HL-60 (cell line): ENCODE measurements around the gene KLHL22.

Experiments used
- DNase-seq, 2 experiments: peaks; one replicate each; pipeline ENCODE4 v3.0.0-alpha.2; 2010 to 2020; ENCODE audit warnings: low read depth in 1 of 2, low spot score in 1 of 2
- H3K27ac ChIP-seq: fragments of 250-450 bp; sonication (Bioruptor Pico); replicated peaks from 2 replicates; pipeline ENCODE4 v1.5.1; 2020; ENCODE audit warnings: mild to moderate bottlenecking, moderate library complexity
- H3K27me3 ChIP-seq: fragments of 250-450 bp; sonication (Bioruptor Pico); 2 replicates; pipeline ENCODE4 v1.5.1; 2021; ENCODE audit warnings: mild to moderate bottlenecking, moderate library complexity; ENCODE audit not compliant: insufficient read depth, poor library complexity, severe bottlenecking
- H3K4me3 ChIP-seq: replicated peaks from 2 replicates; pipeline ENCODE4 v1.5.1; 2011; ENCODE audit warnings: mild to moderate bottlenecking, control low read depth, low read length; ENCODE audit not compliant: insufficient read depth
- GABPA ChIP-seq: IDR thresholded peaks from 2 replicates; pipeline ENCODE4 v1.6.1; 2012; ENCODE audit warnings: low read depth
- POLR2AphosphoS5 ChIP-seq: IDR thresholded peaks from 2 replicates; pipeline ENCODE4 v1.6.1; 2012; ENCODE audit warnings: low read depth
- SPI1 ChIP-seq: IDR thresholded peaks from 2 replicates; pipeline ENCODE4 v1.6.1; 2012; ENCODE audit warnings: low read depth, mild to moderate bottlenecking, borderline replicate concordance
- TF ChIP-seq, protein P1 (sequence below): IDR thresholded peaks from 2 replicates; pipeline ENCODE4 v1.6.1; 2012; ENCODE audit warnings: low read depth; ENCODE audit not compliant: insufficient replicate concordance
- TF ChIP-seq, protein P2 (sequence below): IDR thresholded peaks from one replicate; pipeline ENCODE4 v1.5.1; 2011; ENCODE audit warnings: low read length, control low read depth, inconsistent platforms; ENCODE audit not compliant: insufficient read depth

KLHL22 gene

DNA sequence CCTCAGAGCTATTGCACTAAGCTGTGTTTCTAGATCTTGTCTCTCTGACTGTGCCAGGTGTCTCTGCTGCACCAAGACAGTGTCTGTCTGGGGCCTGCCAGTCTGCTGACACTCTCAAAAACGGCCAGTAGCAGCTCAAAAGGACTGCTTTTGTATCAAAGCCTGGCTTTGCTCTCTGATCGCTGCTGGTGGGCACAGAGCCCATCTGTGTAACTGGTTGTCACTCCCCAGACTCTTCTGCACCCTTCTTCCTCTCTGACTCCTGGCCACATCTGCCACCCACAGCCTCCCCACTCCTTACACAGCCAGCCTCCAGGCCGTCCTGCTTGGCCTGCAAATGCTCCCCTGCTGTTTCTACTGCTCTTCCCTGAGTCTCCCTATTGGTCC lies 38.3 kb upstream of the KLHL22 start:
- TF ChIP-seq POLR2AphosphoS5 (no peak), GABPA (no peak), SPI1 (no peak)
- TF ChIP-seq, protein P1, sequence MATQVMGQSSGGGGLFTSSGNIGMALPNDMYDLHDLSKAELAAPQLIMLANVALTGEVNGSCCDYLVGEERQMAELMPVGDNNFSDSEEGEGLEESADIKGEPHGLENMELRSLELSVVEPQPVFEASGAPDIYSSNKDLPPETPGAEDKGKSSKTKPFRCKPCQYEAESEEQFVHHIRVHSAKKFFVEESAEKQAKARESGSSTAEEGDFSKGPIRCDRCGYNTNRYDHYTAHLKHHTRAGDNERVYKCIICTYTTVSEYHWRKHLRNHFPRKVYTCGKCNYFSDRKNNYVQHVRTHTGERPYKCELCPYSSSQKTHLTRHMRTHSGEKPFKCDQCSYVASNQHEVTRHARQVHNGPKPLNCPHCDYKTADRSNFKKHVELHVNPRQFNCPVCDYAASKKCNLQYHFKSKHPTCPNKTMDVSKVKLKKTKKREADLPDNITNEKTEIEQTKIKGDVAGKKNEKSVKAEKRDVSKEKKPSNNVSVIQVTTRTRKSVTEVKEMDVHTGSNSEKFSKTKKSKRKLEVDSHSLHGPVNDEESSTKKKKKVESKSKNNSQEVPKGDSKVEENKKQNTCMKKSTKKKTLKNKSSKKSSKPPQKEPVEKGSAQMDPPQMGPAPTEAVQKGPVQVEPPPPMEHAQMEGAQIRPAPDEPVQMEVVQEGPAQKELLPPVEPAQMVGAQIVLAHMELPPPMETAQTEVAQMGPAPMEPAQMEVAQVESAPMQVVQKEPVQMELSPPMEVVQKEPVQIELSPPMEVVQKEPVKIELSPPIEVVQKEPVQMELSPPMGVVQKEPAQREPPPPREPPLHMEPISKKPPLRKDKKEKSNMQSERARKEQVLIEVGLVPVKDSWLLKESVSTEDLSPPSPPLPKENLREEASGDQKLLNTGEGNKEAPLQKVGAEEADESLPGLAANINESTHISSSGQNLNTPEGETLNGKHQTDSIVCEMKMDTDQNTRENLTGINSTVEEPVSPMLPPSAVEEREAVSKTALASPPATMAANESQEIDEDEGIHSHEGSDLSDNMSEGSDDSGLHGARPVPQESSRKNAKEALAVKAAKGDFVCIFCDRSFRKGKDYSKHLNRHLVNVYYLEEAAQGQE, result no peak
- TF ChIP-seq, protein P2, sequence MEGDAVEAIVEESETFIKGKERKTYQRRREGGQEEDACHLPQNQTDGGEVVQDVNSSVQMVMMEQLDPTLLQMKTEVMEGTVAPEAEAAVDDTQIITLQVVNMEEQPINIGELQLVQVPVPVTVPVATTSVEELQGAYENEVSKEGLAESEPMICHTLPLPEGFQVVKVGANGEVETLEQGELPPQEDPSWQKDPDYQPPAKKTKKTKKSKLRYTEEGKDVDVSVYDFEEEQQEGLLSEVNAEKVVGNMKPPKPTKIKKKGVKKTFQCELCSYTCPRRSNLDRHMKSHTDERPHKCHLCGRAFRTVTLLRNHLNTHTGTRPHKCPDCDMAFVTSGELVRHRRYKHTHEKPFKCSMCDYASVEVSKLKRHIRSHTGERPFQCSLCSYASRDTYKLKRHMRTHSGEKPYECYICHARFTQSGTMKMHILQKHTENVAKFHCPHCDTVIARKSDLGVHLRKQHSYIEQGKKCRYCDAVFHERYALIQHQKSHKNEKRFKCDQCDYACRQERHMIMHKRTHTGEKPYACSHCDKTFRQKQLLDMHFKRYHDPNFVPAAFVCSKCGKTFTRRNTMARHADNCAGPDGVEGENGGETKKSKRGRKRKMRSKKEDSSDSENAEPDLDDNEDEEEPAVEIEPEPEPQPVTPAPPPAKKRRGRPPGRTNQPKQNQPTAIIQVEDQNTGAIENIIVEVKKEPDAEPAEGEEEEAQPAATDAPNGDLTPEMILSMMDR, result no peak
- DNase-seq, result no peak
- Histone ChIP-seq H3K27ac (no peak overlapping the region), H3K27me3 (no peaks in the 10 kb centered on the region), H3K4me3 (no peak overlapping the region)

DNA sequence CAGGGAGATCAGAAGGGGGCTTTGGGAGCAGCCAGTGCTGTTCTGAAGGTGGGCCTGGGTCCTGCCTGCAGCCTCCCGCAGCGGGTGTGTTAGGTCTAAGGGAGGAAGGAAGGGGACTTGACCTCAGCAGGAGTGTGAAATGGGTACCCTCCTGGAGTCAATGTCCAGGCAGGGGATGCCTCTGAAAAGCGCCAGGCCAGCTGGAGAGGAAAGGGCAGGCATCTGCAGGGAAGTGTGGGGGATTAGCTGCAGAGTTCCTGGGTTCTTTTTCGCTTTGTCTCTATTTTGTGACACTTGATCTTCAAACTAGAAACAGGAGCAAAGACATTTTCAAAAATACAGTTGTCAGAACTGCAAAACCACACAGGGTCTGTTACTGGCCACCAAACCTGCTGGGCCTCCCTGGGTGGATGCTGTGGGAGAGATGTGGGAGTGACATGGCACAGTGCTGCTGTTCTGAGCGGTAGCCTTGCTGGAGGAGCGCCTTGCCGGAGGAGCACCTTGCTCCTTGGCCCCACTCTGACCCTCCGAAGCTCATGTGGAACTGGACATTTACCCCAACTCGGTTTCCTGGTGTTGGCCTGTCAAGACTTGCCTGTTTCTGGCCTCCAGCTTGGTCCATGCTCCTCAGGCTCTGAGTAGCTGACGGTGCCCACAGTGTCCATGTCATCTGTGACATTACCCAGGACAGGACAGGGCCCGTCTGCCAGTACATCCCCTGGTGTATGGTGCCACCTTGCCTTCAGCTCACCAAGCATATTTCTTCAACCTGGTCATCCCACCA lies 37.7 kb upstream of the KLHL22 start:
- no peak for TF ChIP-seq POLR2AphosphoS5
- TF ChIP-seq, protein P1, result no peak
- TF ChIP-seq, protein P2, result no peak
- TF ChIP-seq SPI1, result no peak
- no peak for TF ChIP-seq GABPA
- no peak for DNase-seq
- Histone ChIP-seq H3K27ac (no peak overlapping the region), H3K4me3 (no peak overlapping the region), H3K27me3 (no peaks in the 10 kb centered on the region)

DNA sequence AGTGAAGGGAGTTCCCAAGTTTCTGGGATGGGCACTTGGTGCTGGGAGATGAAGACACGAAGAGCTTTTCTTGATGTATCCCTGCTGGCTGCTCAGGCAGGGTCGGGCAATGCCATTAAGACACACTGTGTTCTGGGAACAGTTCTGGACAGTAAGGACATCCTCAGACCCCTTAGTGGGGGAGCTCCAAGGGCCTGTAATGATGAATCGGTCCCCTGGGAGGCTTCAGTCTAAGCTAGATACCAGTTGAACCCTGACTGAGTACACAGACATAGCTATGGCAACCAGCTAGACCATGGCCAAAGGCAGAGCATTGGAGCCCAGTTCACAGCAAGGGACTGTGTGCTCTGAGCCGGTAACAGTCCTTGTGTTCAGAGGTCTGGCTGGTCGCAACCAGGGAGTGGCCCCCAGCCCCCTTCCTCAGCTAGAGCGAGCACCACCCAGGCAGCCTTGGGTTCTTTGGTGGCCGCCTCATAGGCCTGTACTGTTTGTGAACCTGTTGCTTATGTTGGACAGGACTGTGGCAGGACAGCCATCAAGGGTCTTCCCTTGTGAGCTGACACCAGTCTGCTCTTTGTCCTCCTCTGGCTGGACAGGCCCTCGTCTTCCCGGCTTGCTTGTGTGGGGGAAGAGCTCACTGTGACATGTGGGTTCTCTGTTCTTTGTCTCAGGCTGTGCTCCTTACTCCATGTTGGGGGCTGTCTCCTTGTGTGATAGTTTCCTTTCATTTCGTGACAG lies 36.8 kb upstream of the KLHL22 start:
- Histone ChIP-seq H3K4me3 (no peak overlapping the region), H3K27me3 (no peaks in the 10 kb centered on the region), H3K27ac (no peak overlapping the region)
- DNase-seq, result no peak
- no peak for TF ChIP-seq SPI1
- no peak for TF ChIP-seq GABPA
- TF ChIP-seq POLR2AphosphoS5, result no peak
- TF ChIP-seq, protein P2, result no peak
- TF ChIP-seq, protein P1, result no peak
